NCI-H1092 treated with DMSO at 0.1 percent for 48 hours (cell line): ENCODE results near the gene SULT1E1.
"Not testable (repeated sequence)": the region's sequence is repeated elsewhere in the genome, so short reads cannot be mapped to it uniquely, and the experiment has no call there.

Experiments
- DNase-seq: peaks from one replicate; lab custom pipeline; 2025; lab: John Stamatoyannopoulos, UW

SULT1E1 gene

DNA sequence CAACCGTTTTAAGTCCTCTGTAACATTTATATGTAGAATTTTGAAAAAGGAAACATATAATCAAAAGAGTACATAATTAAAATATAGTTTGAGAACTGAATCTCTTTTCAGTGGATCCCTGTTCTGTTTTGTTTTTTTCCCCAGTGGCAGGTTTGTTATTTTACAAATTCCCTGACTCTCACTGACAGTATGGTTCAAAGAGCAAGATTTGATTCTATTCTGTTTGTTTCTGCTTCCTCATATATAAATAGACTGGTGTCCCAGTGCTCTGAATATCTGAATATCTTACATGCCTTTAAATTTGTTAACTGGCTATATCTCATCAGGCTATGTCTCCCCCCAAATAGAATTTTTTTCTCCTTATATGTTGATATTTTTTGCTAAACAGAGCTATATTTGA is 16.6 kb downstream of the SULT1E1 start:
- DNase-seq, result no peak

DNA sequence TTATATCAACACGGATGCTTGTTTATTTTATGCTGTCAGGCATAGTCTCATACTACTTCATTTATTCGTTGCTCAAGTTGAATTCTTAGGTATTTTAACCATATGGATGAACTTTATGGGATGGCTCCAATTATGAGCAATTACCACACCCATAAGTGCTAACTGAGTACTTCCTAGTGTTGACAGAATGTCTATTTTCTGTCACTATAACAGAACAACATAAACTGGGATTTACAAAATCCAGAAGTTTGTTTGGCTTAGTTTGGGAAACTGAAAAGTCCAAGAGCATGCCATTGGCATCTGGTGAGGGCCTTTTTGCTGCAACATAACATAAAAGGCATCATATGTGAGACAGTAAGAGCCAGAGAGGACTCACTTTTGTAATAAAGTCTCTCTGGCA is 21.0 kb downstream of the SULT1E1 start:
- DNase-seq, result no peak

DNA sequence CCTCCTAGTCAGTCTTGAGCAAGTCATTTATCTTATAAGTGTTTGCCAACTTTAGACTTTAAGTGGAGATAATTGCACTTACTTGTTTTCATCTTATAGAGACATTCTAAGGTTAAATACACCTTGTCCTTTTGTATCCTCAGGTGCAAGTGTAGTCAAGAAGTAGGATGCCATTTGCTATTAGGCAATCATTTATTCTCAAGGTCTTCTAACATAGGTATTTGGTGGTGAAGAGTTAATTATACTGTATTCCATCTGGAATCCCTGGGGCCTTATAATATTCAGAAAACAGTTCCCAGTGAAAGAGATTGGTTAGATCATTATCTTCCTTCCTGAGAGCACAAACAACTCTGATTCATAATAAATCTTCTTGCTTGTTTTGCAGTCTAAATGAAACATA is 23.7 kb downstream of the SULT1E1 start:
- no peak for DNase-seq

- no peak for DNase-seq
Observed at GRCh38 chr4:69835766-69836165, 24.2 kb downstream of the SULT1E1 start.

DNA sequence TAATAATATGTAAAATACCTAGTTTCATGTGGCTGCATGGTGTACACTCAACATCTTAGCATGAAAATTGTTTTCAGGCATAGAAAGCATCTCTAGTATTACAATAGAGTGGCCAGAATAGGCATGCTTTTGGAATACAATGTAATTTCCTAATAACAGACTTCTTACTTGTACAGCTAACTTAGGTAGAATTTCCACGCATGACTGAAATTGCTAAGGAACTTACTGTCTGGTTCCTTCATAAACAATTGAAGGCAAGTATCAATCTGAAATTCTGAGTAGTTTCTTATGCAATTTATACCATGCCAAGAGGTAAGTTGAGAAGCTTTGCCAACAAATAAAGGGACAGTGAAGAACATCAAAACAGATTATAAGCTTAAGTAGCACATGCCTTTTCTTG is 26.7 kb downstream of the SULT1E1 start:
- no peak for DNase-seq

- no peak for DNase-seq
Observed at GRCh38 chr4:69832326-69833030, 27.5 kb downstream of the SULT1E1 start.

GRCh38 chr4:69831646-69832325 is 28.2 kb downstream of the SULT1E1 start:
- no peak for DNase-seq

- no peak for DNase-seq
Observed at GRCh38 chr4:69831270-69831627, 28.7 kb downstream of the SULT1E1 start.

DNA sequence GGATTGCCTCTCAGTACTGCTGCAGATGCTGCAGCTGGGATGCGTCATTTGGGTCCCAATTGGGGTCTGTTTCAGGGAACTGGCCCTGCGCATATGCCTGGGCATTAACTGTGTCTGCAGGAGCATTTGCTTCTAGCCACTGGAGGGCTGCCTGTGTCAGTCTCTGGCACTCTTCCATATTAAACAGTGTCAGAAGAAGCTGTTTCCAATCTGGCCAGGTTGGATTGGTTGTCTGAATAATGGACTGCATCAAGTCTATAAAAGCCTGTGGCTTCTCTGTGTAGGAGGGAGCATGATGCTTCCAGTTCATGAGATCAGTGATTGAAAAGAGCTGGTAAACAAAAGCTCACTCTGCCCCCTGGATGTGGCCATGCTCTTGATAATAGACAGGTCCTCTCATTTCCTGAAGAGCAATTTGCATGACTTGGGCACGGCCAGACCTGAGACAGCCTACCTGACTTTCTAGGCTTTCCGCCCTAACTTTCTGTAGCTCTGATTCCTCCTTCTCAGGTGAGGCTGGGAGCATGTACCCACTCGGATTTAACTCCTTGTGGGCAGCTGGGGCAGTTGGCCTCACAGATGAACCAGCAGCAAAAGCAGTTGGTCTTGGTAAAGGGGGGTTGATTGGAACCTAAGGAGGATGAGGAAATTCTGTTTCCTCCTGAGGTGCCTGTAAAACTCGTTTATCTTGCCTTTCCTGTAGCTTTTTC is 29.2 kb downstream of the SULT1E1 start:
- DNase-seq, result peak; percentile 52

- DNase-seq, result no peak
Observed at GRCh38 chr4:69830192-69830559, 29.8 kb downstream of the SULT1E1 start.

- no peak for DNase-seq
Observed at GRCh38 chr4:69829678-69830077, 30.3 kb downstream of the SULT1E1 start.

GRCh38 chr4:69828828-69829227 is 31.1 kb downstream of the SULT1E1 start:
- no peak for DNase-seq

- DNase-seq, result not testable (repeated sequence)
Observed at GRCh38 chr4:69825056-69825455, 34.9 kb downstream of the SULT1E1 start.

DNA sequence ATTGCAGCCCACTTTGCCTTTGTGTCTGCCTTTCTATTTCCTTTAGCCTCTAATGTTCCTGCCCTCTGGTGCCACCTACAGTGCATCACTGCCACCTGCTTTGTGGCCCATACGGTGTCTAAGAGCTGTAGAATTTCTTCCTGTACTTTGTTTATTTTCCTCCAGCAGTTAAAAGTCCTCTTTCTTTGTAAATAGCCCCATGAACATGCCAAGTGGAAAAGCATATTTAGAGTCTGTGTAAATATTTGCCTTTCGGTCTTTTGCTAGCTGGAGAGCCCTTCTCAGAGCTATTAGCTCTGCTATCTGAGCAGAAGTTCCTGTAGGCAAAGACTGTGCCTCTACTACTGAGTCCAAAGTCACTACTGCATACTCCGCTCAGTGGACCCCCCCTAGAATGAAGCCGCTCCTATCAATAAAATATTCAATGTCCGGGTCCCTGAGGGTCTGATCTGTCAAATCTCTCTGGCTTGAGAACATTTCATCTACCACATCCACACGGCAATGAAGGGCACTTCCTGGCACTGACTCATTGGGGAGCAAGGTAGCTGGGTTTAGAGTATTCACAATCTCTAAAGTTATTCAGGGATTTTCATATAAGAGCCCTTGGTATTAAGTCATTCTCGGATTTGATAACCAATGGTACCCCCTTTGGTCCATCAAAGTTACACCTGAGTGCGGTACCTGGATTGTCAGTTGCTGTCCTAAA is 36.3 kb downstream of the SULT1E1 start:
- DNase-seq, result peak; percentile 28

- no peak for DNase-seq
Observed at GRCh38 chr4:69823048-69823447, 36.9 kb downstream of the SULT1E1 start.

DNA sequence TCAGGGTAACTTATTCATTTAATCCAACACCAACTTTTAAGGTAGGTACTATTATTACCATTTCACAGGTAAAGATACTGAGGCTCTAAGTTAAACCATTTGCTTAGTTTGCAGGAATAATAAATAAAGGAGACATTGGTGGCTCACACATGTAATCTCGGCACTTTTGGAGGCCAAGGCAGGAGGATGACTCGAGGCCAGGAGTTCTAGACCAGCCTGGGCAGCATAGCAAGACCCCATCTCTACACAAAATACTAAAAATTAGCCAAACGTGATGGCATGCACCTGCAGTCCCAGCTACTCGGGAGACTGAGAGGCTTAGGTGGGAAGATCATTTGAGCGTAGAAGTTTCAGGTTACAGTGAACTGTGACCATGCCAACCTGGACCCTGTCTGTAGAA is 37.7 kb downstream of the SULT1E1 start:
- no peak for DNase-seq

DNA sequence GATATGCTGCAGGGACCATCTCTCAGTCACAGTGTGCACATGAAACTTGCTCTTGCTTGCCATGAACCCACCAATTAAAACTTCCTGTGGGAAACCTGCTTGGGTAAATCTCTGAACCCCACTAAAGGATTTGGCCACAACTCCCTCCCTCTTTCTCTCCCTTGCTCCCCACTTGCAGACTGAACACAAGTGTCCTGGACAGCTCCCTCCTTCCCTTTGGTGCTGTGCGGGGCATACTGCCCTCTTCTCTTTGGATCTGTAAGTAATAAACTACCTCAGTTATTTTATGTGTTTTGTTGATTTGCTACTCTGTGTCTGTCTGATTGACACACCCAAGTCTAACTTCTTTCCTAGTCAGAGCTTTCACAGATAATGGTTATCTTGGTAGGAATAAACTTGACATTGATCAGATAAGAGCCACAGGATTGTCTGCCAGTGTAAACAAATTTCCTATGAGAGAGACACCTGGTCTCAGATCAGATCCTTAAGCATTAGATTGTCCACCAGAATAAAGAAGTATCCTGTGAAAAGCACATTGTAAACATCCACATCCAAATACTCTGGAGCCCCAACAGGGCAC is 41.8 kb downstream of the SULT1E1 start:
- no peak for DNase-seq

DNA sequence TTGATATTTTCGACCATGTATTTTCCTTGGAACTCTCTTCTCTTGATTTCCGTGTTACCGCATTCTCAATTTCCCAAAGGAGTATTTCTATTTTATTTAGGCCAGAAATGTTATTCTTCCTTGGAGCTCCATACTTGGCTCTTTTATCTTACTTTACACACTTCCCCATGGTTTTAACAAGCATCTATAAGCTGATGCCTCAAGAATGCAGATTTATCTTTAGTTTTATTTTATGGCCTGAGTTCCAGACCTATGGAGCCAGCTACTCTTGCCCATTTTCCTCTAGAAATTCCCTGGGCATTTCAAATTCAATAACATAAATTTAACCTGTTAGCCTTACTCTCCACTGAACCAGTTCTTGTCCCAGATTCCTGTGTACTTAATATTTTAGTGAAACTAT is 43.7 kb downstream of the SULT1E1 start:
- no peak for DNase-seq

DNA sequence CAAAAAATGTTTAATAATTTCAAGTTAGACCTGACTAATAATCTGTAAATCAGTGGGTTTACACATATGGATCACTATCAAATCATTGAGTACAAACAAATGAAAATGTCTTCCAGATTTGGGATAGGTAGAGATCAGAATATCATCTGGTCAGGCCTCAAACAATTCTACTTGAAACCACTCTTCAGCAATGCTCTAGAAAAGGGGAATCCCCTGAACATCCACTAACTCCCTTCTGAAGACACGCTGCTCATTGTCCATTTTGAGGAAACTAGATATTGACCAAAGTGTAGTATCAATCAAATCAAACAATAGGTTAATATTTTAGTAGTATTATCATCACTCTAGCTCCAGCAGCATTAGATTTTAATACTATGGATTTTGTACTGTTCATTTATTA is 46.3 kb downstream of the SULT1E1 start:
- no peak for DNase-seq

GRCh38 chr4:69811166-69811565 is 48.8 kb downstream of the SULT1E1 start:
- no peak for DNase-seq

- DNase-seq, result no peak
Observed at GRCh38 chr4:69800599-69800998, 59.3 kb downstream of the SULT1E1 start.

GRCh38 chr4:69799337-69799736 is 60.6 kb downstream of the SULT1E1 start:
- no peak for DNase-seq
